GM23248 (cell line): Measurements from ENCODE around the gene CDC42. TPM values are rescaled to one million over a fixed set of nuclear protein-coding genes. Genes with fewer than 3 reads are reported as not detected.
"Not testable (repeated sequence)": the region's sequence is repeated elsewhere in the genome, so short reads cannot be mapped to it uniquely, and the experiment has no call there.

Source experiments
- DNase-seq: peaks from one replicate; pipeline ENCODE4 v3.0.0-alpha.2; 2015
- H2AFZ ChIP-seq: fragments of 200-600 bp; sonication (generic); 2 replicates; pipeline ENCODE4 v1.6.1; 2016; ENCODE audit warnings: antibody characterized with exemption
- H3F3A ChIP-seq: fragments of 200-600 bp; sonication (generic); 2 replicates; pipeline ENCODE4 v1.6.1; 2016; ENCODE audit warnings: mild to moderate bottlenecking, antibody characterized with exemption, mixed run types; ENCODE audit not compliant: insufficient read depth
- H3K27ac ChIP-seq: fragments of 200-600 bp; sonication (generic); 2 replicates; pipeline ENCODE4 v1.5.1; 2016; ENCODE audit warnings: mild to moderate bottlenecking
- H3K27me3 ChIP-seq: fragments of 200-600 bp; sonication (generic); replicated peaks from 2 replicates; pipeline ENCODE4 v1.6.1; 2016; ENCODE audit warnings: mild to moderate bottlenecking; ENCODE audit not compliant: insufficient read depth
- H3K36me3 ChIP-seq: fragments of 200-600 bp; sonication (generic); 2 replicates; pipeline ENCODE4 v1.6.1; 2016; ENCODE audit warnings: low read depth, mild to moderate bottlenecking
- H3K4me1 ChIP-seq: fragments of 200-600 bp; sonication (generic); 2 replicates; pipeline ENCODE4 v1.6.1; 2016; ENCODE audit warnings: mild to moderate bottlenecking; ENCODE audit not compliant: insufficient read depth
- H3K4me2 ChIP-seq: fragments of 200-600 bp; sonication (generic); one replicate; pipeline ENCODE4 v1.6.1; 2016; ENCODE audit warnings: mild to moderate bottlenecking; ENCODE audit not compliant: unreplicated experiment
- H3K4me3 ChIP-seq: fragments of 200-600 bp; sonication (generic); 2 replicates; pipeline ENCODE4 v1.5.1; 2016; ENCODE audit warnings: mild to moderate bottlenecking
- H3K79me2 ChIP-seq: fragments of 200-600 bp; sonication (generic); 2 replicates; pipeline ENCODE4 v1.6.1; 2016; ENCODE audit warnings: mild to moderate bottlenecking; ENCODE audit not compliant: insufficient read depth
- H3K9ac ChIP-seq: fragments of 200-600 bp; sonication (generic); 2 replicates; pipeline ENCODE4 v1.6.1; 2016; ENCODE audit warnings: mild to moderate bottlenecking
- H3K9me2 ChIP-seq: fragments of 200-600 bp; sonication (generic); 2 replicates; pipeline ENCODE4 v1.6.1; 2016; ENCODE audit warnings: mixed run types, mild to moderate bottlenecking, moderate library complexity; ENCODE audit not compliant: insufficient read depth
- H3K9me3 ChIP-seq: fragments of 200-600 bp; sonication (generic); one replicate; pipeline ENCODE4 v1.6.1; 2017; ENCODE audit warnings: low read depth
- H4K20me1 ChIP-seq: fragments of 200-600 bp; sonication (generic); 2 replicates; pipeline ENCODE4 v1.6.0; 2016; ENCODE audit not compliant: insufficient read depth
- EZH2 ChIP-seq: fragments of 200-600 bp; sonication (generic); IDR thresholded peaks from 2 replicates; pipeline ENCODE4 v1.6.1; 2018; ENCODE audit warnings: antibody characterized with exemption, mild to moderate bottlenecking; ENCODE audit not compliant: insufficient read depth, poor library complexity, severe bottlenecking
- EZH2phosphoT487 ChIP-seq: fragments of 200-600 bp; sonication (generic); IDR thresholded peaks from 2 replicates; pipeline ENCODE4 v1.6.1; 2018; ENCODE audit warnings: antibody characterized with exemption, moderate library complexity, mild to moderate bottlenecking, low read depth; ENCODE audit not compliant: insufficient read depth
- WGBS, 2 experiments: methylation state at CpG; one replicate each; pipeline ENCODE4 v1.1.6; 2015 to 2017; ENCODE audit warnings: low lambda C conversion rate in 2 of 2, low coverage in 1 of 2; ENCODE audit errors: missing lambda C conversion rate in 2 of 2; 5-methylcytosine and 5-hydroxymethylcytosine counted together
- in situ Hi-C: fragments of 300-500 bp; cut with MboI; formaldehyde crosslinking; loops from 2 replicates; pipeline ENCODE4 v1.15.0; 2020
- polyA plus RNA-seq: library from polyadenylated mRNA; unstranded; fragments of >200 nt; fragmentation: Nextera tagmentation; extraction: Ambion mirVana; gene quantifications from 2 replicates; pipeline ENCODE4 v1.2.1, GENCODE V29; 2016
- total RNA-seq: library from RNA; depleted of rRNA; stranded (reverse); fragments of >200 nt; shearing (Covaris generic); gene quantifications from 2 replicates; pipeline ENCODE4 v1.2.3, GENCODE V29; 2014

CDC42 gene
- total and polyA plus RNA-seq, 2 experiments from 2014 or later, result 159 to 420 TPM

- Histone ChIP-seq H4K20me1 (peaks cover 83% of the 10 kb centered on the region), H3F3A (peaks cover 72% of the 10 kb centered on the region), H3K9me3 (no peaks in the 10 kb centered on the region), H3K27me3 (no peaks in the 10 kb centered on the region), H3K4me2 (peak overlapping the region; percentile 46), H2AFZ (no peak overlapping the region), H3K79me2 (peaks cover 99% of the 10 kb centered on the region), H3K27ac (peak overlapping the region; percentile 43), H3K4me3 (no peak overlapping the region), H3K9ac (peak overlapping the region; percentile 11; the same call in 1 of the 2 replicates), H3K9me2 (no peaks in the 10 kb centered on the region), H3K4me1 (peaks cover 47% of the 10 kb centered on the region), H3K36me3 (peaks cover 50% of the 10 kb centered on the region)
- in situ Hi-C loops, result no loop called here
- peak; percentile 16 for DNase-seq
- 57 to 63% methylated on average over 3 of the region's 3 CpGs for WGBS, 2 experiments
- TF ChIP-seq EZH2phosphoT487, result no peak
- TF ChIP-seq EZH2, result no peak
Measured at GRCh38 chr1:22089134-22089571, 36.6 kb downstream of the CDC42 start.

GRCh38 chr1:22089787-22090186 is 37.3 kb downstream of the CDC42 start:
- Histone ChIP-seq H3K27ac (peak overlapping the region; percentile 43), H3K9ac (peak overlapping the region; percentile 11), H3K9me2 (no peaks in the 10 kb centered on the region), H3K4me3 (peak overlapping the region; percentile 6; the same call in 1 of the 2 replicates), H3K4me1 (peaks cover 47% of the 10 kb centered on the region), H4K20me1 (peaks cover 79% of the 10 kb centered on the region), H3F3A (peaks cover 70% of the 10 kb centered on the region), H3K4me2 (peak overlapping the region; percentile 46), H3K27me3 (no peaks in the 10 kb centered on the region), H2AFZ (no peak overlapping the region), H3K79me2 (peaks cover 98% of the 10 kb centered on the region), H3K36me3 (peaks cover 53% of the 10 kb centered on the region), H3K9me3 (no peaks in the 10 kb centered on the region)
- no peak for DNase-seq
- no peak for TF ChIP-seq EZH2phosphoT487
- TF ChIP-seq EZH2, result no peak
- 23 to 28% methylated on average over 6 of the region's 6 CpGs for WGBS, 2 experiments
- in situ Hi-C loops, result no loop called here

GRCh38 chr1:22090867-22091266 is 38.4 kb downstream of the CDC42 start:
- no peaks in the 10 kb centered on the region for H3K9me2 ChIP-seq
- peaks cover 47% of the 10 kb centered on the region for H3K4me1 ChIP-seq
- H3K27ac ChIP-seq, result 0 out of 2 replicates have a peak overlapping the region, but pooled peaks have one; percentile 14
- H3F3A ChIP-seq, result peaks cover 73% of the 10 kb centered on the region
- H3K9ac ChIP-seq, result 0 out of 2 replicates have a peak overlapping the region, but pooled peaks have one; percentile 11
- H3K27me3 ChIP-seq, result no peaks in the 10 kb centered on the region
- peaks cover 50% of the 10 kb centered on the region for H3K36me3 ChIP-seq
- WGBS, 2 experiments, result 81 to 83% methylated on average over 3 of the region's 3 CpGs
- no peak overlapping the region for H3K4me3 ChIP-seq
- DNase-seq, result no peak
- H4K20me1 ChIP-seq, result peaks cover 73% of the 10 kb centered on the region
- no peak overlapping the region for H2AFZ ChIP-seq
- TF ChIP-seq EZH2 (no peak), EZH2phosphoT487 (no peak)
- no peak overlapping the region for H3K4me2 ChIP-seq
- H3K9me3 ChIP-seq, result no peaks in the 10 kb centered on the region
- in situ Hi-C loops, result no loop called here
- peaks cover 98% of the 10 kb centered on the region for H3K79me2 ChIP-seq

GRCh38 chr1:22092026-22092768 is 39.7 kb downstream of the CDC42 start:
- H3K9ac ChIP-seq, in situ Hi-C loops, H3K9me2 ChIP-seq, H3K9me3 ChIP-seq, H3K4me3 ChIP-seq, H3K27me3 ChIP-seq, H3K27ac ChIP-seq, H2AFZ ChIP-seq: not testable (repeated sequence)
- Histone ChIP-seq H3K36me3 (peaks cover 47% of the 10 kb centered on the region), H3K79me2 (peaks cover 98% of the 10 kb centered on the region), H4K20me1 (peaks cover 67% of the 10 kb centered on the region), H3K4me1 (peaks cover 51% of the 10 kb centered on the region), H3K4me2 (peak overlapping the region; percentile 37), H3F3A (peaks cover 69% of the 10 kb centered on the region)
- DNase-seq, result peak; percentile 68
- WGBS, 2 experiments, result 57 to 63% methylated on average over 3 of the region's 3 CpGs
